ENCODE results near the gene LARP4B.

Gene LARP4B

DNA sequence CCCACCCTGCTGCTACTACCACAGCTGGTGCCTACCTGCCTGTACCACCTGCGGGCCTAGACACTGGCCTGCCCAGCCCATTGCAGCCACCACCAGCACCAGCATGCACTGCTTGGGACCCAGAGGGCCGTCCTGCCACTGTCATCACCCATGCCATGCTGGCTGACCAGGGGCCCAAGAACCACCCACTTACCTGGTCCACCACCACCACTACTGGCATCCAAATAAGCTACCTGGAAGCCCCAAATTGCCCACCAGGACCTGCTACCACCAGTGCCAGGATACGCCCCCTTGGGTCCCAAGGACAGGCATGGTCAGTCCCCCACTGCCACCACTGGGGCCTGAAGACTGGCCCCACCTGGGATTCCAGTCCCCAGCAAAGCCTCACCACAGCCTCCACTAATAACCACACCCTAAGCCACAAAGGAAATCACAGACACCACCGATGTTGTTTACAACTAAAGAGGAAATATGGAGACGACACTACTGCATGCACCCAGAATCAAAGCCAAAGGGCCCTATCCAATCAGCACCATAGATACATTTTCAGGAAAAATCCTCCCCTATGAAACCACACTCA, 171.5 kb downstream of the LARP4B start:
- DNase-seq = no peak
